Tibial nerve (tissue), 4 donors: ENCODE results near the gene TOMM70. TPM values are rescaled to one million over a fixed set of nuclear protein-coding genes. Genes with fewer than 3 reads are reported as not detected.

Experiments used
- DNase-seq, 2 donors: peaks; one replicate each; pipeline ENCODE4 v3.0.0-alpha.2; 2019; ENCODE audit warnings: low spot score in 2 of 2
- H3K27ac ChIP-seq, 4 donors: fragments of 200-600 bp; sonication (generic) in 3 of 4; one replicate each; pipeline ENCODE4 v1.5.1; 2017 to 2019; ENCODE audit warnings: mild to moderate bottlenecking in 1 of 4
- H3K27me3 ChIP-seq, 2 donors: fragments of 200-600 bp; sonication (generic) in 1 of 2; one replicate each; pipeline versions ENCODE4 v1.5.1 to v1.6.0; 2017 to 2019
- H3K36me3 ChIP-seq, 3 donors: fragments of 200-600 bp; sonication (generic); one replicate each; pipeline ENCODE4 v1.5.1; 2018 to 2019
- H3K4me1 ChIP-seq, 4 donors: fragments of 200-600 bp; sonication (generic) in 3 of 4; one replicate each; pipeline ENCODE4 v1.5.1; 2017 to 2019
- H3K4me3 ChIP-seq, 4 donors: fragments of 200-600 bp; sonication (generic) in 3 of 4; one replicate each; pipeline ENCODE4 v1.5.1; 2017 to 2019; ENCODE audit warnings: mild to moderate bottlenecking in 1 of 4, moderate library complexity in 1 of 4
- H3K9me3 ChIP-seq, 4 donors: fragments of 200-600 bp; sonication (generic) in 3 of 4; one replicate each; pipeline ENCODE4 v1.5.1; 2017 to 2019
- EP300 ChIP-seq, 2 donors: sonication (generic); formaldehyde crosslinking; IDR thresholded peaks; one replicate each; pipeline ENCODE4 v1.6.1; 2017; ENCODE audit warnings: antibody characterized with exemption in 2 of 2, mild to moderate bottlenecking in 1 of 2
- POLR2A ChIP-seq, 2 donors: fragments of 450-650 bp; IDR thresholded peaks; one replicate each; pipeline ENCODE4 v1.6.1; 2017; ENCODE audit warnings: antibody characterized with exemption in 2 of 2, mild to moderate bottlenecking in 2 of 2, moderate library complexity in 2 of 2
- WGBS, 2 donors: methylation state at CpG; one replicate each; pipeline ENCODE4 v1.1.5; 2018; 5-methylcytosine and 5-hydroxymethylcytosine counted together
- total RNA-seq, 4 donors: library from RNA; depleted of rRNA; stranded (reverse); fragments of >200 nt; gene quantifications; one replicate each; pipeline ENCODE4 v1.1.0, GENCODE V29; 2016
- TF ChIP-seq, protein P1 (sequence below), 5 experiments: fragments of 200-600 bp in 3 of 5; fragments of 450-650 bp in 2 of 5; sonication (generic) in 3 of 5; IDR thresholded peaks; one replicate each; pipeline ENCODE4 v1.5.1; 2016 to 2019; ENCODE audit warnings: antibody characterized with exemption in 5 of 5, mild to moderate bottlenecking in 3 of 5, moderate library complexity in 2 of 5

The TOMM70 gene
- total RNA-seq, 4 donors from 2014 or later: 32.7 to 42.6 (median 38.7) TPM

GRCh38 chr3:100426067-100426682 lies 25.3 kb upstream of the TOMM70 start:
- H3K4me1 ChIP-seq: peaks cover 0 to 5% (median 0%) of the 10 kb centered on the region in 4 donors
- no peaks in the 10 kb centered on the region for H3K9me3 ChIP-seq
- H3K27me3 ChIP-seq: no peaks in the 10 kb centered on the region
- WGBS, 2 donors: 34 to 37% methylated on average over 8 of the region's 8 CpGs
- H3K36me3 ChIP-seq: no peaks in the 10 kb centered on the region
- no peak overlapping the region for H3K4me3 ChIP-seq
- DNase-seq: no peak
- H3K27ac ChIP-seq: no peak overlapping the region
- TF ChIP-seq POLR2A (IDR thresholded peaks at IDR 0.05) (no peak), EP300 (IDR thresholded peaks at IDR 0.05) (no peak)
- TF ChIP-seq, protein P1, sequence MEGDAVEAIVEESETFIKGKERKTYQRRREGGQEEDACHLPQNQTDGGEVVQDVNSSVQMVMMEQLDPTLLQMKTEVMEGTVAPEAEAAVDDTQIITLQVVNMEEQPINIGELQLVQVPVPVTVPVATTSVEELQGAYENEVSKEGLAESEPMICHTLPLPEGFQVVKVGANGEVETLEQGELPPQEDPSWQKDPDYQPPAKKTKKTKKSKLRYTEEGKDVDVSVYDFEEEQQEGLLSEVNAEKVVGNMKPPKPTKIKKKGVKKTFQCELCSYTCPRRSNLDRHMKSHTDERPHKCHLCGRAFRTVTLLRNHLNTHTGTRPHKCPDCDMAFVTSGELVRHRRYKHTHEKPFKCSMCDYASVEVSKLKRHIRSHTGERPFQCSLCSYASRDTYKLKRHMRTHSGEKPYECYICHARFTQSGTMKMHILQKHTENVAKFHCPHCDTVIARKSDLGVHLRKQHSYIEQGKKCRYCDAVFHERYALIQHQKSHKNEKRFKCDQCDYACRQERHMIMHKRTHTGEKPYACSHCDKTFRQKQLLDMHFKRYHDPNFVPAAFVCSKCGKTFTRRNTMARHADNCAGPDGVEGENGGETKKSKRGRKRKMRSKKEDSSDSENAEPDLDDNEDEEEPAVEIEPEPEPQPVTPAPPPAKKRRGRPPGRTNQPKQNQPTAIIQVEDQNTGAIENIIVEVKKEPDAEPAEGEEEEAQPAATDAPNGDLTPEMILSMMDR (IDR thresholded peaks at IDR 0.05): no peak

GRCh38 chr3:100425316-100425715 lies 24.4 kb upstream of the TOMM70 start:
- no peaks in the 10 kb centered on the region for H3K9me3 ChIP-seq
- 79 to 84% methylated on average over 1 of the region's 1 CpG for WGBS, 2 donors
- H3K4me3 ChIP-seq: no peak overlapping the region
- H3K27ac ChIP-seq: no peak overlapping the region
- H3K4me1 ChIP-seq: peaks cover 0 to 5% (median 0%) of the 10 kb centered on the region in 4 donors
- TF ChIP-seq, protein P1 (IDR thresholded peaks at IDR 0.05): no peak
- TF ChIP-seq EP300 (IDR thresholded peaks at IDR 0.05): no peak
- TF ChIP-seq POLR2A (IDR thresholded peaks at IDR 0.05): no peak
- no peaks in the 10 kb centered on the region for H3K36me3 ChIP-seq
- H3K27me3 ChIP-seq: no peaks in the 10 kb centered on the region
- no peak for DNase-seq

DNA sequence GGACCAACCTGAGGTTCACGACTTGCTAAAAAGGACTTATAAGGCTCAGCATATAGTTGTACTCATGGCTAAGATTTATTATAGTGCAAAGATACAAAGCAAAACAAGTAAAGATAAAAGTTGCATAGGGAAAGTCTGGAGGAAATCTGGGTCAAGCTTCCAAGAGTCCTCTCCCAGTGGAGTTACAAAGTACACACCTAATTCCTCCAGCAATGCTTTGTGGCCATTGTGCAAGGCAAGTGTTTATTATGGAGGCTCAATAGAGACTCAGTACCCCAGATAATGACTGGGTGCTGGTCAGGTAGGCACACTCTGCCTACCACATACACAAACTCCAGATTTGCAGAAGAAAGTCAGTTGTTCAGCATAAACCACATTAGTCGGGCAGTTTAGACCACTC lies 23.4 kb upstream of the TOMM70 start:
- H3K36me3 ChIP-seq: no peaks in the 10 kb centered on the region
- no peak overlapping the region for H3K27ac ChIP-seq
- peaks cover 0 to 5% (median 0%) of the 10 kb centered on the region in 4 donors for H3K4me1 ChIP-seq
- no peaks in the 10 kb centered on the region for H3K9me3 ChIP-seq
- H3K4me3 ChIP-seq: no peak overlapping the region
- DNase-seq: no peak
- WGBS, 2 donors: 84 to 95% methylated on average over 2 of the region's 2 CpGs
- TF ChIP-seq POLR2A (IDR thresholded peaks at IDR 0.05) (no peak), EP300 (IDR thresholded peaks at IDR 0.05) (no peak)
- TF ChIP-seq, protein P1 (IDR thresholded peaks at IDR 0.05): no peak
- no peaks in the 10 kb centered on the region for H3K27me3 ChIP-seq

DNA sequence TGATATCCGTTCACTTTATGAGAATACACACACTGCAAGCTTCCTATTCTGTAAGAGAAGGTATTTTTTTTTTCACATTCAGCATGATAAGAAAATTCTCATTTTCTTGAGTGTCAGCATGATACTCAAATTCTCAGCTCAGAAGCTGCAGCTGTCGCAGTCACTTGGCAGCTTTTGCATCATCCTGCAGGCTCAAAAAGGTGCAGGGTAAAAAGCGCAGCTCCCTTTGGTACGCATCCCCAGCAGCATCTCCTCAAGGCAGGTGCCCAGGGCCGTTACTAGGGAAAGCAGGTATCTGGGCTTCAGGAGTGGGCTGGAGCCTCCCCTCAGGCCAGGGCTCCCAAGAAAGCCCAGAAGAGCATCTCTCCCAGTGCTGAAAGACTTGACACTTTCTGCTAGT lies 22.7 kb upstream of the TOMM70 start:
- Histone ChIP-seq H3K9me3 (no peaks in the 10 kb centered on the region), H3K4me3 (no peak overlapping the region), H3K27me3 (no peaks in the 10 kb centered on the region), H3K4me1 (peaks cover 0 to 5% (median 0%) of the 10 kb centered on the region in 4 donors), H3K36me3 (no peaks in the 10 kb centered on the region), H3K27ac (no peak overlapping the region)
- WGBS, 2 donors: 90 to 96% methylated on average over 5 of the region's 5 CpGs
- no peak for TF ChIP-seq EP300 (IDR thresholded peaks at IDR 0.05)
- TF ChIP-seq, protein P1 (IDR thresholded peaks at IDR 0.05): no peak
- no peak for TF ChIP-seq POLR2A (IDR thresholded peaks at IDR 0.05)
- no peak for DNase-seq

DNA sequence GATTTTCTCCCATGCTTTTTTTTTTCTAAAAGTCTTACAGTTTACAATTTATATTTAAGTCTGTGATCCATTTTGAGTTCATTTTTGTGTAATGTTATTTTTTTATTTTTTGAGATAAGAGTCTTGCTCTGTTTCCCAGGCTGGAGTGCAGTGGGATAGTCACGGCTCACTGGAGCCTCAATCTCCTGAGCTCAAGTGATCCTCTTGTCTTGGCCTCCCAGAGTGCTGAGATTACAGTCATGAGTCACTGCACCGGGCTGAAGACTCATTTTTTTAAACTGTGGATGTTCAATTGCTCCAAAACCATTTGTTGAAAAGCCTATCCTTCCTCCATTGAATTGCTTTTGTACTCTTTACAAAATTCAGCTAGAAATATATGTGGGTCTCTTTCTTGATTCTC lies 20.0 kb upstream of the TOMM70 start:
- no peak overlapping the region for H3K27ac ChIP-seq
- no peaks in the 10 kb centered on the region for H3K27me3 ChIP-seq
- no peaks in the 10 kb centered on the region for H3K36me3 ChIP-seq
- TF ChIP-seq, protein P1 (IDR thresholded peaks at IDR 0.05): no peak
- TF ChIP-seq POLR2A (IDR thresholded peaks at IDR 0.05) (no peak), EP300 (IDR thresholded peaks at IDR 0.05) (no peak)
- 81 to 85% methylated on average over 2 of the region's 2 CpGs for WGBS, 2 donors
- H3K9me3 ChIP-seq: no peaks in the 10 kb centered on the region
- no peaks in the 10 kb centered on the region for H3K4me1 ChIP-seq
- no peak for DNase-seq
- H3K4me3 ChIP-seq: no peak overlapping the region
